Measurements from ENCODE around the gene FAM118B.

DNA sequence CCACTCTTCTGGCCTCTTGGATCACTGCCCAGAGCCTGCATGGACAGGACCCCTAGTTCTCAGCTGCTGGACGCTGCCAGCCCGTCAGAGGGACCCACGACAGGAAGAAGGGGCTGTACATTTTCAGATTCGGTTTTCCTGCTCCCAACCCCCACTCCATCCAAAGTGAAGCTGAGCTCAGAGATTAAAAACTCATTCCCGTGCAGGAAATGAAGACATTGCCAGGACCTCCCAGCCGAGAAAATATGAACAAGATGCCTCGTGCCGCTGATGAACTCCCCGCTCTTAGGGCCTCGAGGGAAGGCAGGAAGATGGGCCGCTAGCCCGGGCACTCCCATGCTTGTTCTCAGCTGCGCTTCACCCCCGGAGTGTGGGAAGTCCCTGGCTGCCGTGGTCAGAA lies 36.2 kb upstream of the FAM118B start:
- TF ChIP-seq, protein P1, sequence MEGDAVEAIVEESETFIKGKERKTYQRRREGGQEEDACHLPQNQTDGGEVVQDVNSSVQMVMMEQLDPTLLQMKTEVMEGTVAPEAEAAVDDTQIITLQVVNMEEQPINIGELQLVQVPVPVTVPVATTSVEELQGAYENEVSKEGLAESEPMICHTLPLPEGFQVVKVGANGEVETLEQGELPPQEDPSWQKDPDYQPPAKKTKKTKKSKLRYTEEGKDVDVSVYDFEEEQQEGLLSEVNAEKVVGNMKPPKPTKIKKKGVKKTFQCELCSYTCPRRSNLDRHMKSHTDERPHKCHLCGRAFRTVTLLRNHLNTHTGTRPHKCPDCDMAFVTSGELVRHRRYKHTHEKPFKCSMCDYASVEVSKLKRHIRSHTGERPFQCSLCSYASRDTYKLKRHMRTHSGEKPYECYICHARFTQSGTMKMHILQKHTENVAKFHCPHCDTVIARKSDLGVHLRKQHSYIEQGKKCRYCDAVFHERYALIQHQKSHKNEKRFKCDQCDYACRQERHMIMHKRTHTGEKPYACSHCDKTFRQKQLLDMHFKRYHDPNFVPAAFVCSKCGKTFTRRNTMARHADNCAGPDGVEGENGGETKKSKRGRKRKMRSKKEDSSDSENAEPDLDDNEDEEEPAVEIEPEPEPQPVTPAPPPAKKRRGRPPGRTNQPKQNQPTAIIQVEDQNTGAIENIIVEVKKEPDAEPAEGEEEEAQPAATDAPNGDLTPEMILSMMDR (conservative IDR thresholded peaks at IDR 0.05; ENCODE audit: low read depth, low read length), result no peak
- TF ChIP-seq MXI1 (IDR thresholded peaks at IDR 0.05; ENCODE audit: borderline replicate concordance, low read depth, low read length), result no peak
- no peak for TF ChIP-seq POLR2A (IDR thresholded peaks at IDR 0.05; ENCODE audit: low read depth, low read length)
- TF ChIP-seq SMC3 (IDR thresholded peaks at IDR 0.05; ENCODE audit: low read depth, low read length), result no peak
- TF ChIP-seq RFX5 (IDR thresholded peaks at IDR 0.05; ENCODE audit: low read depth, low read length), result no peak
- TF ChIP-seq, protein P2, sequence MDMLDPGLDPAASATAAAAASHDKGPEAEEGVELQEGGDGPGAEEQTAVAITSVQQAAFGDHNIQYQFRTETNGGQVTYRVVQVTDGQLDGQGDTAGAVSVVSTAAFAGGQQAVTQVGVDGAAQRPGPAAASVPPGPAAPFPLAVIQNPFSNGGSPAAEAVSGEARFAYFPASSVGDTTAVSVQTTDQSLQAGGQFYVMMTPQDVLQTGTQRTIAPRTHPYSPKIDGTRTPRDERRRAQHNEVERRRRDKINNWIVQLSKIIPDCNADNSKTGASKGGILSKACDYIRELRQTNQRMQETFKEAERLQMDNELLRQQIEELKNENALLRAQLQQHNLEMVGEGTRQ (IDR thresholded peaks at IDR 0.05; ENCODE audit: low read depth, low read length), result no peak
- no peak for TF ChIP-seq CHD1 (IDR thresholded peaks at IDR 0.05; ENCODE audit: low read depth, low read length)
